Neuronal stem cell (in vitro differentiated cells): ENCODE data around the gene ITPR1.

Experiments used
- DNase-seq: peaks from one replicate; pipeline ENCODE4 v3.0.0-alpha.2; 2013; ENCODE audit warnings: low spot score
- H2AFZ ChIP-seq: one replicate; pipeline ENCODE4 v1.6.1; 2013; ENCODE audit warnings: mild to moderate bottlenecking, low read length, inconsistent platforms
- H2AK5ac ChIP-seq: 2 replicates; pipeline ENCODE4 v1.6.1; 2013; ENCODE audit warnings: low read depth, mild to moderate bottlenecking, inconsistent platforms, low read length, moderate library complexity, mixed read lengths
- H2BK120ac ChIP-seq: 2 replicates; pipeline ENCODE4 v1.6.1; 2013; ENCODE audit warnings: low read depth, mild to moderate bottlenecking, inconsistent platforms, low read length, moderate library complexity, mixed read lengths
- H2BK12ac ChIP-seq: one replicate; pipeline ENCODE4 v1.6.1; 2013; ENCODE audit warnings: low read length, inconsistent platforms
- H2BK15ac ChIP-seq: 2 replicates; pipeline ENCODE4 v1.6.1; 2013; ENCODE audit warnings: mild to moderate bottlenecking, low read length, inconsistent platforms, mixed read lengths
- H2BK5ac ChIP-seq: one replicate; pipeline ENCODE4 v1.6.1; 2013; ENCODE audit warnings: inconsistent platforms, mild to moderate bottlenecking, low read length, moderate library complexity
- H3K14ac ChIP-seq: one replicate; pipeline ENCODE4 v1.6.1; 2013; ENCODE audit warnings: low read length, inconsistent platforms
- H3K18ac ChIP-seq: 2 replicates; pipeline ENCODE4 v1.6.1; 2013; ENCODE audit warnings: low read length, inconsistent platforms
- H3K23ac ChIP-seq: 2 replicates; pipeline ENCODE4 v1.6.1; 2013; ENCODE audit warnings: low read depth, mild to moderate bottlenecking, mixed read lengths, low read length, inconsistent platforms; ENCODE audit not compliant: poor library complexity
- H3K27ac ChIP-seq: replicated peaks from 3 replicates; pipeline ENCODE4 v1.5.1; 2013; ENCODE audit warnings: low read length, inconsistent platforms
- H3K27me3 ChIP-seq, 3 experiments: 2 replicates each; pipeline ENCODE4 v1.6.1; 2013; ENCODE audit warnings: low read length in 3 of 3, mild to moderate bottlenecking in 2 of 3, inconsistent platforms in 1 of 3, low read depth in 1 of 3, mixed read lengths in 1 of 3, moderate library complexity in 1 of 3; ENCODE audit not compliant: control insufficient read depth in 3 of 3, insufficient read depth in 3 of 3
- H3K36me3 ChIP-seq, 2 donors: replicated peaks in 1 of 2; 2 replicates each; pipeline ENCODE4 v1.6.1; 2013; ENCODE audit warnings: low read length in 2 of 2; ENCODE audit not compliant: control insufficient read depth in 2 of 2, insufficient read depth in 2 of 2
- H3K4ac ChIP-seq: 2 replicates; pipeline ENCODE4 v1.6.1; 2013; ENCODE audit warnings: inconsistent platforms, mild to moderate bottlenecking, low read length, moderate library complexity
- H3K4me1 ChIP-seq, 2 donors: 1 replicate in 1 of 2; 2 replicates in 1 of 2; pipeline ENCODE4 v1.6.1; 2013; ENCODE audit warnings: low read length in 2 of 2, low read depth in 1 of 2; ENCODE audit not compliant: control insufficient read depth in 2 of 2, insufficient read depth in 1 of 2
- H3K4me2 ChIP-seq: one replicate; pipeline ENCODE4 v1.6.1; 2013; ENCODE audit warnings: mild to moderate bottlenecking, low read length, inconsistent platforms; ENCODE audit not compliant: insufficient read depth, poor library complexity, severe bottlenecking
- H3K4me3 ChIP-seq, 2 donors: 2 replicates each; pipeline ENCODE4 v1.5.1; 2013; ENCODE audit warnings: low read length in 2 of 2, mild to moderate bottlenecking in 2 of 2, inconsistent platforms in 1 of 2, moderate library complexity in 1 of 2
- H3K79me1 ChIP-seq: one replicate; pipeline ENCODE4 v1.6.1; 2013; ENCODE audit warnings: low read depth, mild to moderate bottlenecking, inconsistent platforms, low read length, moderate library complexity
- H3K9ac ChIP-seq: one replicate; pipeline ENCODE4 v1.6.1; 2013; ENCODE audit warnings: mild to moderate bottlenecking, low read depth, low read length, inconsistent platforms; ENCODE audit not compliant: poor library complexity
- H3K9me3 ChIP-seq, 2 donors: replicated peaks in 1 of 2; 2 replicates each; pipeline versions ENCODE3 to v1.6.1; 2013; ENCODE audit warnings: low read length in 2 of 2, mild to moderate bottlenecking in 2 of 2, inconsistent platforms in 1 of 2, low read depth in 1 of 2, mixed read lengths in 1 of 2, moderate library complexity in 1 of 2; ENCODE audit not compliant: control insufficient read depth in 2 of 2, insufficient read depth in 1 of 2
- H4K8ac ChIP-seq: one replicate; pipeline ENCODE4 v1.6.1; 2013; ENCODE audit warnings: low read depth, mild to moderate bottlenecking, inconsistent platforms, low read length, moderate library complexity
- H4K91ac ChIP-seq: one replicate; pipeline ENCODE4 v1.6.1; 2013; ENCODE audit warnings: low read length, low read depth, mild to moderate bottlenecking, inconsistent platforms; ENCODE audit not compliant: poor library complexity
- WGBS, 2 donors: extraction: QIAGEN DNeasy Blood & Tissue Kit; methylation state at CpG; one replicate each; pipeline ENCODE4 v1.1.7; 2013; ENCODE audit warnings: missing lambda C conversion rate in 2 of 2, mixed read lengths in 1 of 2; ENCODE audit not compliant: insufficient read length in 2 of 2, insufficient replicate concordance in 1 of 2; ENCODE audit errors: extremely low coverage in 2 of 2; 5-methylcytosine and 5-hydroxymethylcytosine counted together

ITPR1 gene

DNA sequence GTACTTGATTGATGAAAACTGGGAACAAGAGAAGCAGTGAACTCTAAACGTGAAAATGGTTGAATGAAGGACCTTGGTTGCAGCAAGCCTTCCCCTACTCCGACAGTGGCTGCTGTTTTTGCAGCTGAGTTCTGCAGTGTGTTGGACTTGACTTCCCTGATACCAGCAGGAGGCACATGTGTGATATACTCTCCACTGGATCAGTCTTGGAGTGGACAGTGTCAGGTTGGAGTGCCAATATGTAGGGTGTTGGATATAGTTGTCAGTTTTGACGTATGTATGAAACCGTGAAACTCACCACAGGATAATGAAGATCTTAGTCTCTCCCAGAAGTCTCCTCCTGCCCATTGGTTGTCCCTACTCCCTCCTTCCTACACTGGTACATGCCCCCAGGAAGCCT is 106.5 kb downstream of the ITPR1 start:
- Histone ChIP-seq H2BK12ac (no peak overlapping the region), H2BK15ac (no peak overlapping the region), H2BK120ac (no peak overlapping the region), H2AFZ (no peak overlapping the region), H4K8ac (no peak overlapping the region), H3K23ac (no peak overlapping the region), H3K4me2 (no peak overlapping the region), H3K79me1 (no peaks in the 10 kb centered on the region), H3K4me3 (no peak overlapping the region), H3K18ac (no peak overlapping the region), H3K14ac (no peak overlapping the region), H3K4ac (no peak overlapping the region), H3K9me3 (no peaks in the 10 kb centered on the region), H3K27me3 (no peaks in the 10 kb centered on the region), H3K9ac (no peak overlapping the region), H3K27ac (no peak overlapping the region), H2BK5ac (no peak overlapping the region), H3K4me1 (peaks cover 0 to 5% of the 10 kb centered on the region in 2 donors), H4K91ac (no peak overlapping the region), H3K36me3 (no peaks in the 10 kb centered on the region), H2AK5ac (no peak overlapping the region)
- WGBS, 2 donors, result no CpG with 5 or more reads among the region's 4 CpGs
- DNase-seq, result no peak

DNA sequence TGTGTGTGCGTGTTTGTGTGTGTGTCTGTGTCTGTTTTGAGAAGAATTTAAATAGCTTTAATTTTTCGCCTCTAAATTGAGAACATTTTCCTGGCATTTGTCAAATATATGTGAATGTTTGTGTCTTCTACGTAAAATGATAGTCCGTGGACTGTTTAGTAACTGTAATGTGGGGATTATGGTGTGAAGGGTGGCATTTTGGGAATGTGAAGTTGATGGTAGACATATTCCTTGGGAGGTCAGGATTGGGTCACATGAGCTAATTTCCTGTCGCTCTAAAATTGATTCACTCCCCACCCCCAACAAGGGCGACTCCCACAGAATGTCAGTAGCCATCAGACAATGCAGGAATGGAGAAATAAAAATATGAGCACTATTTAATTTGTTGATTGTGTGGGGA is 107.3 kb downstream of the ITPR1 start:
- Histone ChIP-seq H3K36me3 (no peaks in the 10 kb centered on the region), H4K8ac (no peak overlapping the region), H2BK15ac (no peak overlapping the region), H2AFZ (no peak overlapping the region), H3K9me3 (no peaks in the 10 kb centered on the region), H4K91ac (no peak overlapping the region), H3K9ac (no peak overlapping the region), H3K27me3 (no peaks in the 10 kb centered on the region), H3K79me1 (no peaks in the 10 kb centered on the region), H3K14ac (no peak overlapping the region), H2BK120ac (no peak overlapping the region), H3K4me3 (no peak overlapping the region), H3K4ac (no peak overlapping the region), H2AK5ac (no peak overlapping the region), H3K23ac (no peak overlapping the region), H2BK5ac (no peak overlapping the region), H3K18ac (no peak overlapping the region), H2BK12ac (no peak overlapping the region), H3K4me1 (peaks cover 0 to 5% of the 10 kb centered on the region in 2 donors), H3K4me2 (no peak overlapping the region), H3K27ac (no peak overlapping the region)
- no CpG with 5 or more reads among the region's 6 CpGs for whole genome bisulfite sequencing, 2 donors
- DNase-seq, result no peak

DNA sequence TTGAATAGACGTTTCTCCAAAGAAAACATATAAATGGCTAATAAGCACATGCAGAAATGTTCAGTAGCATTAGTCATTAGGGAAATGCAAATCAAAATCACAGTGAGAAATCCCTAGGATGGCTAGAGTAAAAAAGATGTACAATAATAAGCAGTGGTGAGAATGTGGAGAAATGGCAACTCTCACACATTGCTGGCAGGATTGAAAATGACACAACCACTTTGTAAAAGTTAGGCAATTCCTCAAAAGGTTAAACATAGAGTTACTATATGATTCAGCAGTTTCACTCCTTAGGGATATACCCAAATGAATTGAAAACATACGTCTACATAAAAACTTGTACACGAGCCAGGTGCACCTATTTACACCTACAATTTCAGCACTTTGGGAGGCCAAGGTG is 108.7 kb downstream of the ITPR1 start:
- H3K4ac ChIP-seq, result no peak overlapping the region
- no peak overlapping the region for H2BK12ac ChIP-seq
- no peak overlapping the region for H3K4me2 ChIP-seq
- no peak overlapping the region for H4K91ac ChIP-seq
- H2AK5ac ChIP-seq, result no peak overlapping the region
- no peak overlapping the region for H3K27ac ChIP-seq
- H2BK15ac ChIP-seq, result no peak overlapping the region
- WGBS, 2 donors, result no CpG with 5 or more reads among the region's 3 CpGs
- no peak overlapping the region for H3K14ac ChIP-seq
- DNase-seq, result no peak
- no peak overlapping the region for H4K8ac ChIP-seq
- no peak overlapping the region for H3K18ac ChIP-seq
- no peak overlapping the region for H2BK120ac ChIP-seq
- H3K36me3 ChIP-seq, result no peaks in the 10 kb centered on the region
- H3K23ac ChIP-seq, result no peak overlapping the region
- no peak overlapping the region for H2AFZ ChIP-seq
- no peaks in the 10 kb centered on the region for H3K79me1 ChIP-seq
- no peak overlapping the region for H3K4me3 ChIP-seq
- H3K9ac ChIP-seq, result no peak overlapping the region
- H3K4me1 ChIP-seq, result peaks cover 0 to 3% of the 10 kb centered on the region in 2 donors
- no peaks in the 10 kb centered on the region for H3K27me3 ChIP-seq
- H3K9me3 ChIP-seq, result no peaks in the 10 kb centered on the region
- H2BK5ac ChIP-seq, result no peak overlapping the region

DNA sequence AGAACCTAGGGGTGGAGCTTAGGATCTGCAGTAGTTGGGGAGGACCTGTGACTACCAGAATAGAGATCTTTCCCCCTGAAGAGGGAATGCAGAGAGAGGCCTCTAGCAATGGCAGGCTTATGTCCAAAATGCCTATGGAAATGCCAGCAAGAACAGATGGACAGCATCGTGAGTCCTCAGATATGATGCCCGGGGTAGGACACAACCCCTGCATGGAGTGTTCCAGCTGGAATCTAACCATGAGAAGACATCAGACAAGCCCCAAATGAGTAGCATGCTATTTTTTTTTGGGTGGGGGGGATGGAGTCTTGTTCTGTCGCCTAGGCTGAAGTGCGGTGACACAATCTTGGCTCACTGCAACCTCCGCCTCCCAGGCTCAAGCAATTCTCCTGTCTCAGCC is 111.5 kb downstream of the ITPR1 start:
- H3K79me1 ChIP-seq, result peaks cover 2% of the 10 kb centered on the region
- no peak overlapping the region for H2BK5ac ChIP-seq
- H3K4me3 ChIP-seq, result no peak overlapping the region
- whole genome bisulfite sequencing, 2 donors, result no CpG with 5 or more reads among the region's 5 CpGs
- H3K36me3 ChIP-seq, result no peaks in the 10 kb centered on the region
- no peaks in the 10 kb centered on the region for H3K4me1 ChIP-seq
- H4K91ac ChIP-seq, result no peak overlapping the region
- no peak overlapping the region for H3K9ac ChIP-seq
- no peak overlapping the region for H4K8ac ChIP-seq
- no peak overlapping the region for H3K4me2 ChIP-seq
- H3K27me3 ChIP-seq, result no peaks in the 10 kb centered on the region
- H3K23ac ChIP-seq, result no peak overlapping the region
- no peaks in the 10 kb centered on the region for H3K9me3 ChIP-seq
- no peak overlapping the region for H2BK12ac ChIP-seq
- H2BK15ac ChIP-seq, result no peak overlapping the region
- H3K14ac ChIP-seq, result no peak overlapping the region
- no peak overlapping the region for H2AFZ ChIP-seq
- DNase-seq, result no peak
- no peak overlapping the region for H3K4ac ChIP-seq
- no peak overlapping the region for H3K18ac ChIP-seq
- no peak overlapping the region for H3K27ac ChIP-seq
- H2BK120ac ChIP-seq, result no peak overlapping the region
- no peak overlapping the region for H2AK5ac ChIP-seq
